Prostate gland (tissue), 2 donors: Measurements from ENCODE around the gene POLR3GL. TPM values are rescaled to one million over a fixed set of nuclear protein-coding genes. Genes with fewer than 3 reads are reported as not detected.

Source experiments
- DNase-seq: peaks from one replicate; pipeline ENCODE4 v3.0.0-alpha.2; 2019; ENCODE audit warnings: low spot score
- H3K27ac ChIP-seq, 2 donors: fragments of 200-600 bp; sonication (generic); 2 replicates each; pipeline ENCODE4 v1.5.1; 2017 to 2019
- H3K27me3 ChIP-seq: fragments of 200-600 bp; sonication (generic); replicated peaks from 2 replicates; pipeline ENCODE4 v1.5.1; 2019; ENCODE audit not compliant: insufficient read depth
- H3K36me3 ChIP-seq, 2 donors: fragments of 200-600 bp; sonication (generic); 1 replicate in 1 of 2; 2 replicates in 1 of 2; pipeline versions ENCODE4 v1.5.1 to v1.8.1; 2017 to 2019
- H3K4me1 ChIP-seq: fragments of 200-600 bp; sonication (generic); replicated peaks from 2 replicates; pipeline ENCODE4 v1.5.1; 2019
- H3K4me3 ChIP-seq, 2 donors: fragments of 200-600 bp; sonication (generic); 2 replicates each; pipeline ENCODE4 v1.5.1; 2017 to 2019
- H3K9me3 ChIP-seq: fragments of 200-600 bp; sonication (generic); 2 replicates; pipeline ENCODE4 v1.5.1; 2017
- POLR2A ChIP-seq: fragments of 450-650 bp; IDR thresholded peaks from one replicate; pipeline ENCODE4 v1.6.1; 2016; ENCODE audit warnings: antibody characterized with exemption, mild to moderate bottlenecking
- POLR2AphosphoS5 ChIP-seq: sonication (generic); formaldehyde crosslinking; IDR thresholded peaks from one replicate; pipeline ENCODE4 v1.6.1; 2017; ENCODE audit warnings: antibody characterized with exemption
- WGBS: methylation state at CpG from one replicate; pipeline ENCODE4 v1.1.5; 2018; 5-methylcytosine and 5-hydroxymethylcytosine counted together
- intact Hi-C: fragments of 100-400 bp; cut with DNase I; formaldehyde crosslinking; loops from one replicate; pipeline ENCODE4 v1.14.2; 2022
- total RNA-seq, 2 donors: library from RNA; depleted of rRNA; stranded (reverse); fragments of >200 nt; gene quantifications; one replicate each; pipeline ENCODE4 v1.1.0, GENCODE V29; 2016
- TF ChIP-seq, protein P1 (sequence below), 4 experiments: fragments of 200-600 bp in 2 of 4; fragments of 450-650 bp in 2 of 4; sonication (generic) in 2 of 4; IDR thresholded peaks; 1 replicate in 3 of 4; 2 replicates in 1 of 4; pipeline ENCODE4 v1.5.1; 2016 to 2019; ENCODE audit warnings: antibody characterized with exemption in 4 of 4, mild to moderate bottlenecking in 2 of 4, moderate library complexity in 2 of 4

The POLR3GL gene
- total RNA-seq, 2 donors from 2014 or later: 20.3 to 23.2 TPM

DNA sequence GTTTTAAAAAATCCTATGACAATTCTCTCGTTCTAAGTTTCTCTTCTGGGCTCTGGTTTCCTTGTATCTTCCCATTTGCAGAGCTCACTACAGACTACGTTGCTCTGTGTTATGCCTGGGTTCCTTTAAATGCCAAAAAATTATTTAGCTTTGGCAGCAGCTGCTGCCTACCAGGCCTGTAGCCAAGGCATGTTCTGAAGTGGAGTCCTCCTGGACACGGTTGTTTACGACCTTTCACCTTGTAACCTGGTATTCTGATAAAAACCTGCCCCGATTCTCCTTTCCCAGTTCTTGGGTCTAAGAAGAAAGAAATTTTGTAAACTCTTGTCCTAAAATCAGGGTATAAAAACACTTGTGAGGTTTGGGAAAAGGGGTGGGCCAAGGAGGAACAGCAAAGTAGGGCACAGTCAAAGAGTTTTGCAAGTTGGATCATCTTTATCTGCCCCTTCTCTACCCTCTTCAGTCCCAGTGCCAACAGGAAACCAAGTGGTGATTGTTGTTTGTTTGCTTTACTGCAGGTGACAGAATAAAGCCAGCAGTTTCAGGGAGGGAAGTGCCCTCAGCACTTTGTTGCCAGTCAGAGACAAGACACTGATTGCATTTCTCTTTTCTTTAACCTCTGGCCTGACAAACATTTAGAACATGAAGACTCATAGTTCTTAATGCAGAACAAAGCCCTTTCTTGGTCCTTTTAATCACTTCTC, 35.0 kb downstream of the POLR3GL start:
- DNase-seq: peak; percentile 67
- Histone ChIP-seq H3K9me3 (no peaks in the 10 kb centered on the region), H3K27me3 (no peaks in the 10 kb centered on the region), H3K4me1 (peaks cover 10% of the 10 kb centered on the region), H3K4me3 (no peak overlapping the region), H3K36me3 (peaks cover 7 to 8% of the 10 kb centered on the region in 2 donors), H3K27ac (peak overlapping the region; percentile 96 to 97)
- intact Hi-C loops: no loop called here
- 5% methylated on average over 5 of the region's 5 CpGs for WGBS
- TF ChIP-seq POLR2AphosphoS5: peak; percentile 71
- TF ChIP-seq POLR2A: no peak

DNA sequence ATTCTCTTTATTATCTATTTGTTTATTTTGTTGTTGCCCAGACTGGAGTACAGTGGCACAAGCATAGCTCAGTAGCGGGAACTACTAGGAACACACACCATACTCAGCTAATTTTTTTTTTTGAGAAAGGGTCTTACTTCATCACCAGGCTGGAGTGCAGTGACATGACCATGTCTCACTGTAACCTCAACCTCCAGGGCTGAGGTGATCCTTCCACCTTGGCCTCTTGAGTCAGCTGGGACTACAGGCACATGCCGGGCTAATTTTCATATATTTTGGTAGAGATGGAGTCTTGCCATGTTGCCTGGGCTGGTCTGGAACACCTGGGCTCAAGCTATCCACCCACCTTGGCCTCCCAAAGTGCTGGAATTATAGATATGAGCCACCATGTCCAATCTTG, 37.2 kb downstream of the POLR3GL start:
- H3K27me3 ChIP-seq: no peaks in the 10 kb centered on the region
- no peaks in the 10 kb centered on the region for H3K9me3 ChIP-seq
- DNase-seq: no peak
- no peak for TF ChIP-seq POLR2AphosphoS5
- TF ChIP-seq POLR2A: no peak
- TF ChIP-seq, protein P1, sequence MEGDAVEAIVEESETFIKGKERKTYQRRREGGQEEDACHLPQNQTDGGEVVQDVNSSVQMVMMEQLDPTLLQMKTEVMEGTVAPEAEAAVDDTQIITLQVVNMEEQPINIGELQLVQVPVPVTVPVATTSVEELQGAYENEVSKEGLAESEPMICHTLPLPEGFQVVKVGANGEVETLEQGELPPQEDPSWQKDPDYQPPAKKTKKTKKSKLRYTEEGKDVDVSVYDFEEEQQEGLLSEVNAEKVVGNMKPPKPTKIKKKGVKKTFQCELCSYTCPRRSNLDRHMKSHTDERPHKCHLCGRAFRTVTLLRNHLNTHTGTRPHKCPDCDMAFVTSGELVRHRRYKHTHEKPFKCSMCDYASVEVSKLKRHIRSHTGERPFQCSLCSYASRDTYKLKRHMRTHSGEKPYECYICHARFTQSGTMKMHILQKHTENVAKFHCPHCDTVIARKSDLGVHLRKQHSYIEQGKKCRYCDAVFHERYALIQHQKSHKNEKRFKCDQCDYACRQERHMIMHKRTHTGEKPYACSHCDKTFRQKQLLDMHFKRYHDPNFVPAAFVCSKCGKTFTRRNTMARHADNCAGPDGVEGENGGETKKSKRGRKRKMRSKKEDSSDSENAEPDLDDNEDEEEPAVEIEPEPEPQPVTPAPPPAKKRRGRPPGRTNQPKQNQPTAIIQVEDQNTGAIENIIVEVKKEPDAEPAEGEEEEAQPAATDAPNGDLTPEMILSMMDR (IDR thresholded peaks at IDR 0.05): no peak
- intact Hi-C loops: no loop called here
- peak overlapping the region; percentile 10 to 41 for H3K27ac ChIP-seq
- H3K36me3 ChIP-seq: no peaks in the 10 kb centered on the region
- 78% methylated on average over 2 of the region's 2 CpGs for WGBS
- H3K4me3 ChIP-seq: no peak overlapping the region
- H3K4me1 ChIP-seq: peaks cover 10% of the 10 kb centered on the region

DNA sequence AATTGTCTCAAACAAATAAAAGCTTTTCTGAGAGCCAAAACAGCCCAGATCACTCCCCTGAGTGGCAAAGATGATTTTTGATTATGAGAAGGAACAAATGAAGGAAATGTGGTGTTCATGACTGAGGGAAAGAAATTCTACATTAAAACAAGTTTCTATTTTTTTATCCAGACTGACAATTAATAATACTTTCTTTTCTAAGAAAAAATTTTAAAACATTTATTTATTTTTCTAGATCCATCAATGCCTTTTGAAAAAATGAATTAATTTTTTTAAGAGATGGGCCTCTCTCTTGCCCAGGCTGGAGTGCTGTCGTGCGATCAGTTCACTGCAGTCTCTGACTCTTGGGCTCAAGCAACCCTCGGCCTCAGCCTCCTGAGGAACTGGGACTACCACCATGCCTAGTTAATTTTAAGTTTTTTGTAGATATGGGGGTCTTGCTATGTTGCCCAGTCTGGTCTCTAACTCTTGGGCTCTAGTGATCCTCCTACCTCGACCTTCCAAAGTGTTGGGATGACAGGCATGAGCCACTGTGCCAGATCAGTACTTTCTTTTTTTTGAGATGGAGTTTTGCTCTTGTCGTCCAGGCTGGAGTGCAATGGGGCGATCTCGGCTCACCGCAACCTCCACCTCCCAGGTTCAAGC, 43.1 kb downstream of the POLR3GL start:
- H3K4me3 ChIP-seq: no peak overlapping the region

DNA sequence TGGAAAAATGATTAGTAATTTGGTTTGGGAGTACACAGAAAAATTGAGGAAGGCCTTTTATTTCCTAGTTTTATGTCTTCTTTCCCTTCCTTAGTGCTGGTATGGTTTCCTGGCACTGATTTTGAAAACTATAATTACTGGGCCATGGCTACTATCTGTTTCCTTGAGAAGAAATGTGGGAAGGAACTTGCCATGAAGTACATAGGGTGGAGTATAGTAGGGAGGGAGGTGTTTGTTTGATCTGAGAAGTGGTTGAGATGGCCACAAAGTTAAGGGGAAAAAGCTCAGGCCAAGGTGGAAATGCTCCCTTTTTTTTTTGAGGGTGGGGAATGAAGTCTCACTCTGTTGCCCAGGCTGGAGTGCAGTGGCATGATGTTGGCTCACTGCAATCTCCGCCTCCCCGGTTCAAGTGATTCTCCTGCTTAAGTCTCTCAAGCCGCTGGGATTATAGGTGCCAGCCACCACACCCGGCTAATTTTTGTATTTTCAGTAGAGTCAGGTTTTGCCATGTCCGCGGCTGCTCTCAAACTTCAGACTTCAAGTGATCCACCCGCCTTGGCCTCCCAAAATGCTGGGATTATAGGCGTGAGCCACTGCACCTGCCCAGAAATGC, 45.7 kb downstream of the POLR3GL start:
- H3K36me3 ChIP-seq: no peaks in the 10 kb centered on the region
- H3K27ac ChIP-seq: peak overlapping the region; percentile 9 to 28
- no peak overlapping the region for H3K4me3 ChIP-seq
- no peaks in the 10 kb centered on the region for H3K9me3 ChIP-seq
- WGBS: 87% methylated on average over 8 of the region's 8 CpGs
- no peaks in the 10 kb centered on the region for H3K27me3 ChIP-seq
- intact Hi-C loops: no loop called here
- TF ChIP-seq POLR2A (no peak), POLR2AphosphoS5 (no peak)
- TF ChIP-seq, protein P1 (IDR thresholded peaks at IDR 0.05): no peak
- DNase-seq: no peak
- no peaks in the 10 kb centered on the region for H3K4me1 ChIP-seq

More for the DNA sequence above, 43.1 kb downstream of the POLR3GL start:
- no peak for DNase-seq
- Histone ChIP-seq H3K36me3 (no peaks in the 10 kb centered on the region), H3K9me3 (no peaks in the 10 kb centered on the region), H3K27ac (peak overlapping the region; percentile 69 to 71), H3K4me1 (no peaks in the 10 kb centered on the region), H3K27me3 (no peaks in the 10 kb centered on the region)
- TF ChIP-seq POLR2AphosphoS5 (no peak), POLR2A (no peak)
- TF ChIP-seq, protein P1 (IDR thresholded peaks at IDR 0.05): no peak
- whole genome bisulfite sequencing: 87% methylated on average over 8 of the region's 8 CpGs
- intact Hi-C loops: loop anchor here (2.0 kb wide), 1 partner anchor 29 kb away; no protein-coding TSS in a partner anchor

DNA sequence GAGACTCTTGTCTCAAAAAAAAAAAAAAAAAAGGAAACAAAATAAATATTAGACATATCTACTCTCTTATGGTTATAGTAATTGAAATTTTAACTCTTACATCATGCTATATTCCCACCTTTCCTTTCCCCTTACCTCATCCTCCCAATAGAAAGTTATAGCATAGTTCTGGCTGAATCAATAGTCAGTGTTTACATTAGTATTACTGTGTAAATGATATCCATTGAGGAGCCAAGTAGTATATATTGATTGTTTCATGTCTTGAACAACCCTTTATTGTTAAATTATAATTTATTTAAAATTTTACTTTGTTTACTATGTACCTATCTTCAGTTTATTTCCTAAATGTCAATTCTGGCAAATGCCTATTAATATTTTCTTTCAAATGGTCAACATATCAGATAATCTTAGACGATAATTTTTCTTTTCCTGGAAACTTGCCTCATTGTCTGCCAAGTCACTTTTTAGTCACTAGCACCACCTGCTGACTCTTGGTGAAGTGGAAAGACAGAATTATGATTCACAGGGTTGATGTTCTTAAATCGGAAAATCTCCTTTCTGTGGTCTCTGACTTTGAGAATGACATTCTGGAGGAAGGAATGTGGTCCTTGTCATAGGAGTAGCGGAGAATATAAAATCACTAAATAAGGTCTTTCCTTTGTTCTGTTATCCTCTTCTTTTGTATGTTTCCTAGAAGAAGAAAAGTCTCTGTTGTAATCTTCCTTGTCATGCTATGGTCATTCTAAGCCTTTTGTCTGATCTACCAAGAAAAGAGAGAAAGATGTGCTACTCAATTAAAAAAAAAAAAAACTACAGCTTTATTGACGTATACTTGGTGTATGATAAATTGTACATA, 48.4 kb downstream of the POLR3GL start:
- WGBS: 5% methylated on average over 4 of the region's 4 CpGs
- intact Hi-C loops: no loop called here

More for the DNA sequence above, 48.4 kb downstream of the POLR3GL start:
- H3K9me3 ChIP-seq: no peaks in the 10 kb centered on the region
- DNase-seq: peak; percentile 61
- no peaks in the 10 kb centered on the region for H3K27me3 ChIP-seq
- no peak overlapping the region for H3K27ac ChIP-seq
- no peaks in the 10 kb centered on the region for H3K36me3 ChIP-seq
- no peaks in the 10 kb centered on the region for H3K4me1 ChIP-seq
- H3K4me3 ChIP-seq: no peak overlapping the region
- TF ChIP-seq, protein P1 (IDR thresholded peaks at IDR 0.05): peak in 3 of 4 experiments; percentile 77 to 90 (median 80)
- no peak for TF ChIP-seq POLR2A
- TF ChIP-seq POLR2AphosphoS5: peak; percentile 87
